ENCODE measurements around the gene FAM131B. TPM values are rescaled to one million over a fixed set of nuclear protein-coding genes. Genes with fewer than 3 reads are reported as not detected.

Gene FAM131B
- total and polyA plus RNA-seq, 2 of the 13 experiments (the other 11 are each of a cell fraction or from before 2014, with no cell fraction given), result 0.07 TPM; not detected in 1

GRCh38 chr7:143351574-143351973 lies 10.9 kb downstream of the FAM131B start:
- Histone ChIP-seq H3K4me2 (ENCODE audit: low read depth, low read length) (no peak overlapping the region), H3K9me3 (ENCODE audit: low read length) (no peaks in the 10 kb centered on the region), H3K4me3 (replicated peaks in 1 of 3; ENCODE audit: insufficient read depth in 1 of 3, low read depth in 2 of 3, low read length in 3 of 3) (no peak overlapping the region), H3K27me3 (ENCODE audit: control insufficient read depth in 1 of 2, insufficient read depth in 2 of 2, low read length in 2 of 2) (peaks cover 3 to 18% of the 10 kb centered on the region in 2 experiments; a peak in 3 of 5 replicates), H3K27ac (ENCODE audit: extremely low read length, insufficient read depth, low read length) (no peak overlapping the region), H2AFZ (ENCODE audit: low read length) (no peak overlapping the region), H4K20me1 (ENCODE audit: insufficient read depth, low read length) (no peaks in the 10 kb centered on the region), H3K4me1 (ENCODE audit: insufficient read depth, low read length) (no peaks in the 10 kb centered on the region), H3K36me3 (replicated peaks in 1 of 2; ENCODE audit: control insufficient read depth in 1 of 2, insufficient read depth in 2 of 2, low read length in 2 of 2) (no peaks in the 10 kb centered on the region), H3K79me2 (ENCODE audit: insufficient read depth, low read length) (no peaks in the 10 kb centered on the region), H3K9ac (ENCODE audit: insufficient read depth, low read depth, low read length) (no peak overlapping the region)
- TF ChIP-seq MLX (CRISPR knock-in tag; IDR thresholded peaks at IDR 0.05) (no peak), ZFX (CRISPR knock-in tag; IDR thresholded peaks at IDR 0.05; ENCODE audit: low read depth) (no peak), ZNF883 (CRISPR knock-in tag; IDR thresholded peaks at IDR 0.05; ENCODE audit: not compliant biosample characterization) (no peak), CHCHD3 (CRISPR knock-in tag; IDR thresholded peaks at IDR 0.05) (no peak), ZNF207 (IDR thresholded peaks at IDR 0.05; ENCODE audit: borderline replicate concordance) (no peak), ZKSCAN5 (CRISPR knock-in tag; IDR thresholded peaks at IDR 0.05) (no peak), ZNF460 (CRISPR knock-in tag; IDR thresholded peaks at IDR 0.05; ENCODE audit: borderline replicate concordance) (no peak)
- TF ChIP-seq, protein P1, sequence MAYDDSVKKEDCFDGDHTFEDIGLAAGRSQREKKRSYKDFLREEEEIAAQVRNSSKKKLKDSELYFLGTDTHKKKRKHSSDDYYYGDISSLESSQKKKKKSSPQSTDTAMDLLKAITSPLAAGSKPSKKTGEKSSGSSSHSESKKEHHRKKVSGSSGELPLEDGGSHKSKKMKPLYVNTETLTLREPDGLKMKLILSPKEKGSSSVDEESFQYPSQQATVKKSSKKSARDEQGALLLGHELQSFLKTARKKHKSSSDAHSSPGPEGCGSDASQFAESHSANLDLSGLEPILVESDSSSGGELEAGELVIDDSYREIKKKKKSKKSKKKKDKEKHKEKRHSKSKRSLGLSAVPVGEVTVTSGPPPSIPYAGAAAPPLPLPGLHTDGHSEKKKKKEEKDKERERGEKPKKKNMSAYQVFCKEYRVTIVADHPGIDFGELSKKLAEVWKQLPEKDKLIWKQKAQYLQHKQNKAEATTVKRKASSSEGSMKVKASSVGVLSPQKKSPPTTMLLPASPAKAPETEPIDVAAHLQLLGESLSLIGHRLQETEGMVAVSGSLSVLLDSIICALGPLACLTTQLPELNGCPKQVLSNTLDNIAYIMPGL (CRISPR knock-in tag; IDR thresholded peaks at IDR 0.05; ENCODE audit: borderline replicate concordance in 1 of 2, low read depth in 1 of 2), result no peak
- TF ChIP-seq, protein P2, sequence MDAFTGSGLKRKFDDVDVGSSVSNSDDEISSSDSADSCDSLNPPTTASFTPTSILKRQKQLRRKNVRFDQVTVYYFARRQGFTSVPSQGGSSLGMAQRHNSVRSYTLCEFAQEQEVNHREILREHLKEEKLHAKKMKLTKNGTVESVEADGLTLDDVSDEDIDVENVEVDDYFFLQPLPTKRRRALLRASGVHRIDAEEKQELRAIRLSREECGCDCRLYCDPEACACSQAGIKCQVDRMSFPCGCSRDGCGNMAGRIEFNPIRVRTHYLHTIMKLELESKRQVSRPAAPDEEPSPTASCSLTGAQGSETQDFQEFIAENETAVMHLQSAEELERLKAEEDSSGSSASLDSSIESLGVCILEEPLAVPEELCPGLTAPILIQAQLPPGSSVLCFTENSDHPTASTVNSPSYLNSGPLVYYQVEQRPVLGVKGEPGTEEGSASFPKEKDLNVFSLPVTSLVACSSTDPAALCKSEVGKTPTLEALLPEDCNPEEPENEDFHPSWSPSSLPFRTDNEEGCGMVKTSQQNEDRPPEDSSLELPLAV (CRISPR knock-in tag; conservative IDR thresholded peaks at IDR 0.05; ENCODE audit: low read depth), result no peak
- no peak for ATAC-seq
- FAIRE-seq, result no peak
- intact Hi-C loops (cut with micrococcal nuclease; ENCODE audit: unreplicated experiment), result no loop called here
- in situ Hi-C loops (cut with HindIII; ENCODE audit: extremely low pct_ligation_motif_present, low pct_unique_long_range_greater_than_20kb), result no loop called here
- WGBS (ENCODE audit: low lambda C conversion rate), result 60% methylated on average over 8 of the region's 9 CpGs
- ChIA-PET POLR2A (no interaction called here), CTCF (ENCODE audit: low intra/inter-chr PET ratio, low total read pairs) (no interaction called here)
- BruUV-seq (replicated peaks), result no TSS peak
- no peak for DNase-seq (ENCODE audit: low spot score)

Measured in HepG2 (cell line).